ENCODE measurements around the gene STMN3.
"Not testable (repeated sequence)": the region's sequence is repeated elsewhere in the genome, so short reads cannot be mapped to it uniquely, and the experiment has no call there.

The STMN3 gene

GRCh38 chr20:63612276-63612931 is 40.8 kb downstream of the STMN3 start:
- no peak for DNase-seq (ENCODE audit: low read depth)

- no peak for DNase-seq (ENCODE audit: low read depth)
Observed at GRCh38 chr20:63611646-63612045, 41.6 kb downstream of the STMN3 start.

- DNase-seq (ENCODE audit: low read depth): no peak
Observed at GRCh38 chr20:63610581-63611435, 42.4 kb downstream of the STMN3 start.

GRCh38 chr20:63606686-63607085 is 46.5 kb downstream of the STMN3 start:
- DNase-seq (ENCODE audit: low read depth): no peak

GRCh38 chr20:63602321-63602720 is 50.9 kb downstream of the STMN3 start:
- DNase-seq (ENCODE audit: low read depth): no peak

GRCh38 chr20:63601679-63602078 is 51.5 kb downstream of the STMN3 start:
- DNase-seq (ENCODE audit: low read depth): not testable (repeated sequence)

GRCh38 chr20:63599396-63600050 is 53.7 kb downstream of the STMN3 start:
- no peak for DNase-seq (ENCODE audit: low read depth)

- DNase-seq (ENCODE audit: low read depth): no peak
Observed at GRCh38 chr20:63598479-63599395, 54.5 kb downstream of the STMN3 start.

GRCh38 chr20:63597651-63598478 is 55.4 kb downstream of the STMN3 start:
- DNase-seq (ENCODE audit: low read depth): no peak

- DNase-seq (ENCODE audit: low read depth): no peak
Observed at GRCh38 chr20:63596423-63596822, 56.8 kb downstream of the STMN3 start.

GRCh38 chr20:63595416-63596127 is 57.7 kb downstream of the STMN3 start:
- DNase-seq (ENCODE audit: low read depth): no peak

GRCh38 chr20:63594043-63594561 is 59.1 kb downstream of the STMN3 start:
- DNase-seq (ENCODE audit: low read depth): no peak

- DNase-seq (ENCODE audit: low read depth): no peak
Observed at GRCh38 chr20:63592661-63593060, 60.6 kb downstream of the STMN3 start.

- no peak for DNase-seq (ENCODE audit: low read depth)
Observed at GRCh38 chr20:63591786-63592355, 61.4 kb downstream of the STMN3 start.

GRCh38 chr20:63591147-63591533 is 62.1 kb downstream of the STMN3 start:
- DNase-seq (ENCODE audit: low read depth): no peak

GRCh38 chr20:63590218-63591146 is 62.7 kb downstream of the STMN3 start:
- no peak for DNase-seq (ENCODE audit: low read depth)
